ENCODE results near the gene C11orf54.

- TF ChIP-seq POU6F1 (CRISPR knock-in tag; IDR thresholded peaks at IDR 0.05; ENCODE audit: borderline replicate concordance, low read depth) (no peak), PATZ1 (CRISPR knock-in tag; IDR thresholded peaks at IDR 0.05; ENCODE audit: borderline replicate concordance) (no peak), ISL1 (CRISPR knock-in tag; IDR thresholded peaks at IDR 0.05) (no peak), ZFP30 (CRISPR knock-in tag; IDR thresholded peaks at IDR 0.05) (no peak), SNAI2 (CRISPR knock-in tag; IDR thresholded peaks at IDR 0.05) (no peak), CREB5 (CRISPR knock-in tag; IDR thresholded peaks at IDR 0.05; ENCODE audit: low read depth) (no peak), ZFP3 (CRISPR knock-in tag; IDR thresholded peaks at IDR 0.05) (no peak), CSDC2 (CRISPR knock-in tag; IDR thresholded peaks at IDR 0.05) (no peak), TSHZ2 (CRISPR knock-in tag; IDR thresholded peaks at IDR 0.05) (no peak), RARB (CRISPR knock-in tag; IDR thresholded peaks at IDR 0.05) (no peak), TOX (CRISPR knock-in tag; IDR thresholded peaks at IDR 0.05; ENCODE audit: borderline replicate concordance) (no peak), BACH2 (CRISPR knock-in tag; IDR thresholded peaks at IDR 0.05; ENCODE audit: borderline replicate concordance) (no peak), ZNF70 (CRISPR knock-in tag; IDR thresholded peaks at IDR 0.05) (no peak), OSR1 (CRISPR knock-in tag; IDR thresholded peaks at IDR 0.05) (no peak)
These were observed 23.4 kb upstream of the C11orf54 start for GRCh38 chr11:93718057-93718563.

All from SK-N-SH treated with all-trans-retinoic acid at 6 μM for 48 hours (cell line).